Measurements from ENCODE around the gene THAP9.

THAP9 gene

DNA sequence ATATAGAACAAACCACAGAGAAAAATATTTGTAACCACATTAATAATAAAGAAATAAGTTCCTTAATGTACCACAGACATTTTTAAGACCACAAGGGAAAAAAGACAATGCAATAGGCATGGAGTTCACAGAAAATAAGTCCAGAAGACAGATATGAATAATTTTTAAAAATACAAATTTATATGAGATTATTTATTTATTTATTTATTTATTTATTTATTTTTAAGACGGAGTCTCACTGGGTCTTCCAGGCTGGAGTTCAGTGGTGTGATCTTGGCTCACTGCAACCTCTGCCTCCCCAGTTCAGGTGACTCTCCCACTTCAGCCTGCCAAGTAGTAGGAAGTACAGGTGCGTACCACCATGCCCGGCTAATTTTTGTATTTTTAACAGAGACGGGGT lies 53.7 kb downstream of the THAP9 start:
- DNase-seq (ENCODE audit: low read depth): no peak

DNA sequence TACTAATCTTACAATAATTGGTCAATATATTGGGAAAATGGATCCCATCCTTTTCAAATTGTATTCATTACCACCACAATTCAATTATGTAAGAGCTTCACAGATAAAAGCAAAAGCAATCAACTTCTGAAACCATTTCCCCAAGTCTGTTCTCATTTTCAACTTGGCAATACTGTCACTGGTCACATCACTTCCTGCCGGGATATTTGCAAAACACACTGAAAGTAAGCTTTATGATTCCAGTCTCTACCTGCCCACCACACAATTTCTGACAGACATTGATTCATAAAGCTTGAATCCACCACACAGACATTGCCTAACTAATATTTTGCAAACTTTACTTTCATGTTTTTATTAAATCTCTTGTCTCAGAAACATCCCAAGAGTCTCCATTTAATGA lies 56.5 kb downstream of the THAP9 start:
- no peak for DNase-seq (ENCODE audit: low read depth)

DNA sequence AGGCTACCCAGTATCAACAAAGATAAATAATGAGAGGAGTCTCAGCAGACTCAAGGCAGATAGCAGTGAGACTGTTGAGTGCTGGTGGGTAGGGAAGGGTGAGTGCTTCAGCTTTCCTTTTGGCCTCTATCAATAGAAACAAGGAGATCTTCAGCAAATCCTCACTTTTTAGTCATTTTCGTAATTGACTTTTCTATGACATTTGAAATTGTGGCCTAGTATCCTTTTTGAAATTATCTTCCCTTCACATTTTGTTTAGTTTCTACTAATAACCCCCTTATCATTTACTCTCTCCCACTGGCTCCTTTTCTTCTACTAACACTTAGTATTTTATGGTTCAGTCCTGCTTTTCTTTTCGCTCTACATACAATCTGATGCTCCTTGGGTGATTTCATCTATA lies 65.2 kb downstream of the THAP9 start:
- DNase-seq (ENCODE audit: low read depth): no peak

GRCh38 chr4:82968972-82969371 lies 68.4 kb downstream of the THAP9 start:
- no peak for DNase-seq (ENCODE audit: low read depth)

DNA sequence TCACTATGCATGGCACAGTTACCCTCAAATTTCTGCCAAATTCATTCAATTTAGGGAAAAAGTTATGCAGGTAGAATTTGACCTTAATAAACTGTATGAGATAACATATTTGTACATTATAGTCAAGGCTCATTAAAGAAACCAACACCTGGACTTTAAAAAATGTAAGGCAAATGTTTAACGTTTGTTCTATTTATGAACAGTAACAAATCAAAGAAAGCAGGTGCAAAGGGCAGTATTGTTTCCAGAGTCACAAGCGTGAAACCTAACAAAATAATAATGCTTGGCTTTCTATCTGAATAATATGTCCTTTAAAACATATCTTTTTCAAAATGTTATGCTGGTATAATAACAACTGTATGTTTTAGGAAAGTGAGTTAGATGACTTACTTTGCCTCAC lies 68.9 kb downstream of the THAP9 start:
- no peak for DNase-seq (ENCODE audit: low read depth)
